HEK293 (cell line): ENCODE data around the gene ZNF22.

ENCODE experiments used
- CTCF ChIA-PET: fragments of 350-600 bp; formaldehyde crosslinking; extraction: SDS; loops from one replicate; lab custom pipeline; 2021; ENCODE audit warnings: antibody characterized with exemption; lab: Yijun Ruan, JAX
- POLR2A ChIA-PET: fragments of 300-600 bp; formaldehyde crosslinking; extraction: SDS; loops from one replicate; lab custom pipeline; 2020; ENCODE audit warnings: antibody characterized with exemption, inconsistent platforms; lab: Yijun Ruan, JAX
- H3K27ac ChIP-seq: fragments of 200-500 bp; sonication (Bioruptor generic); 2 replicates; pipeline ENCODE4 v1.5.1; 2014; ENCODE audit warnings: low read depth, low read length, control low read depth, inconsistent platforms; ENCODE audit errors: extremely low read depth
- H3K36me3 ChIP-seq, 2 experiments: fragments of 200-500 bp in 1 of 2; sonication (Bioruptor generic) in 1 of 2; 1 replicate in 1 of 2; 2 replicates in 1 of 2; pipeline ENCODE4 v1.5.1; 2014 to 2017; ENCODE audit warnings: inconsistent platforms in 2 of 2, low read length in 2 of 2; ENCODE audit not compliant: control insufficient read depth in 2 of 2, insufficient read depth in 1 of 2
- H3K4me1 ChIP-seq: fragments of 200-500 bp; sonication (Bioruptor generic); 2 replicates; pipeline ENCODE4 v1.5.1; 2014; ENCODE audit warnings: mild to moderate bottlenecking, low read length, inconsistent platforms; ENCODE audit not compliant: control insufficient read depth, insufficient read depth
- H3K4me3 ChIP-seq: 2 replicates; pipeline ENCODE4 v1.5.1; 2011; ENCODE audit warnings: low read depth, mild to moderate bottlenecking, control low read depth, low read length, moderate library complexity
- H3K9me3 ChIP-seq: fragments of 200-500 bp; sonication (Bioruptor generic); 2 replicates; pipeline ENCODE4 v1.5.1; 2014; ENCODE audit warnings: low read depth, low read length, inconsistent platforms; ENCODE audit not compliant: control insufficient read depth, insufficient read depth
- GLI4 ChIP-seq: fragments of 450-650 bp; formaldehyde crosslinking; IDR thresholded peaks from 2 replicates; pipeline ENCODE4 v1.5.1; 2016; ENCODE audit warnings: missing biosample characterization, missing genetic modification characterization
- KLF9 ChIP-seq: fragments of 450-650 bp; formaldehyde crosslinking; IDR thresholded peaks from 2 replicates; pipeline ENCODE4 v1.5.1; 2016; ENCODE audit warnings: missing biosample characterization, missing genetic modification characterization, low read depth
- OVOL3 ChIP-seq: fragments of 450-650 bp; formaldehyde crosslinking; IDR thresholded peaks from 2 replicates; pipeline ENCODE4 v1.5.1; 2016; ENCODE audit warnings: missing biosample characterization, missing genetic modification characterization
- REPIN1 ChIP-seq: fragments of 450-650 bp; formaldehyde crosslinking; IDR thresholded peaks from 2 replicates; pipeline ENCODE4 v1.5.1; 2017; ENCODE audit warnings: missing biosample characterization, missing genetic modification characterization, low read depth
- SETDB1 ChIP-seq: IDR thresholded peaks from one replicate; pipeline ENCODE4 v1.6.1; 2017; ENCODE audit warnings: mild to moderate bottlenecking, low read length, moderate library complexity, mixed read lengths; ENCODE audit not compliant: insufficient read length
- ZNF138 ChIP-seq: fragments of 450-650 bp; formaldehyde crosslinking; IDR thresholded peaks from 2 replicates; pipeline ENCODE4 v1.5.1; 2016; ENCODE audit warnings: missing biosample characterization, missing genetic modification characterization, borderline replicate concordance
- ZNF2 ChIP-seq: fragments of 450-650 bp; formaldehyde crosslinking; IDR thresholded peaks from 2 replicates; pipeline ENCODE4 v1.5.1; 2016; ENCODE audit warnings: missing biosample characterization, missing genetic modification characterization
- ZNF24 ChIP-seq: fragments of 450-650 bp; formaldehyde crosslinking; IDR thresholded peaks from 2 replicates; pipeline ENCODE4 v1.5.1; 2016; ENCODE audit warnings: missing biosample characterization, missing genetic modification characterization
- ZNF274 ChIP-seq, 2 experiments: fragments of 200-500 bp in 1 of 2; fragments of 450-650 bp in 1 of 2; sonication (Bioruptor generic) in 1 of 2; formaldehyde crosslinking in 1 of 2; IDR thresholded peaks; 2 replicates each; pipeline versions ENCODE4 v1.5.1 to v1.6.1; 2014 to 2016; ENCODE audit warnings: borderline replicate concordance in 1 of 2, inconsistent platforms in 1 of 2, low read length in 1 of 2, missing biosample characterization in 1 of 2, missing genetic modification characterization in 1 of 2
- ZNF529 ChIP-seq: fragments of 450-650 bp; formaldehyde crosslinking; IDR thresholded peaks from 2 replicates; pipeline ENCODE4 v1.5.1; 2017; ENCODE audit warnings: missing genetic modification characterization, missing biosample characterization; ENCODE audit not compliant: insufficient replicate concordance
- ZNF548 ChIP-seq: fragments of 450-650 bp; formaldehyde crosslinking; IDR thresholded peaks from 2 replicates; pipeline ENCODE4 v1.5.1; 2016; ENCODE audit warnings: missing biosample characterization, missing genetic modification characterization
- ZNF571 ChIP-seq: fragments of 450-650 bp; formaldehyde crosslinking; IDR thresholded peaks from 2 replicates; pipeline ENCODE4 v1.5.0; 2017; ENCODE audit warnings: missing biosample characterization, missing genetic modification characterization
- ZNF596 ChIP-seq: fragments of 450-650 bp; IDR thresholded peaks from 2 replicates; pipeline ENCODE4 v1.5.0; 2018; ENCODE audit warnings: missing biosample characterization, mild to moderate bottlenecking, missing genetic modification characterization, moderate library complexity
- ZNF623 ChIP-seq: fragments of 450-650 bp; formaldehyde crosslinking; IDR thresholded peaks from 2 replicates; pipeline ENCODE4 v1.5.1; 2016; ENCODE audit warnings: missing biosample characterization, missing genetic modification characterization
- ZNF658 ChIP-seq: fragments of 450-650 bp; formaldehyde crosslinking; IDR thresholded peaks from 2 replicates; pipeline ENCODE4; 2016; ENCODE audit warnings: missing biosample characterization, missing genetic modification characterization
- ZNF677 ChIP-seq: fragments of 450-650 bp; IDR thresholded peaks from 2 replicates; pipeline ENCODE4 v1.5.0; 2018; ENCODE audit warnings: missing biosample characterization, mild to moderate bottlenecking, missing genetic modification characterization, moderate library complexity
- ZNF777 ChIP-seq: fragments of 450-650 bp; formaldehyde crosslinking; IDR thresholded peaks from 2 replicates; pipeline ENCODE4 v1.5.1; 2017; ENCODE audit warnings: missing biosample characterization, missing genetic modification characterization, borderline replicate concordance
- TF ChIP-seq, protein P1 (sequence below): IDR thresholded peaks from 2 replicates; pipeline ENCODE4 v1.6.1; 2011; ENCODE audit warnings: mild to moderate bottlenecking, low read depth, low read length, borderline replicate concordance
- TF ChIP-seq, protein P2 (sequence below): fragments of 450-650 bp; formaldehyde crosslinking; IDR thresholded peaks from 2 replicates; pipeline ENCODE4 v1.5.1; 2017; ENCODE audit warnings: missing biosample characterization, missing genetic modification characterization
- TF ChIP-seq, protein P3 (sequence below): fragments of 450-650 bp; formaldehyde crosslinking; IDR thresholded peaks from 2 replicates; pipeline ENCODE4 v1.5.1; 2016; ENCODE audit warnings: missing biosample characterization, missing genetic modification characterization, low read depth
- TF ChIP-seq, protein P4 (sequence below): fragments of 450-650 bp; formaldehyde crosslinking; IDR thresholded peaks from 2 replicates; pipeline ENCODE4 v1.5.0; 2017; ENCODE audit warnings: missing biosample characterization, missing genetic modification characterization, borderline replicate concordance

Gene ZNF22

DNA sequence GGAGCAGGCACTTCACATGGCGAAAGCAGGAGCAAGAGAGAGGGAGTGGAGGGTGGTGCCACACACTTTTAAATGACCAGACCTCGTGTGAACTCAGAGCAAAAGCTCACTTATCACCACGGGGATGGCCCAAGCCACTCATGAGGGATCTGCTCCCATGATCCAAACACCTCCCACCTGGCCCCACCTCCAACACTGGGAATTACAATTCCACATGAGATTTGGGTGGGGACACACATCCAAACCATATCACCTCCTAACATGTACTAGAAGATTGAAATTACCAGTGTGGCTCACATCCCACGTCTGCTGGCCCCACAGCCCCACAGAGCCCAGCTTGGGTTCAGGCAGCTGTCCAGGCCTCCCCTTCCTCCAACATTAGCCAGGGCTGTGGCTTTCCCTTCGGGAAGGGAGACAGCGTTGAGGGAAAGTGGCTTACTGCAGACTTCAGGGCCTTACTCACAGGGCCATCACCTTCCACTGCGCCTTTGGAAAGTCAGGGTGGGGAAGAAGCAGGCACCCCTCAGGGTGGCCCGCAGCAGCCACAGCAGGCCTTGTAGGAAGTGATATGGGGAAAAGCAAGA, 29.8 kb upstream of the ZNF22 start:
- H3K9me3 ChIP-seq: no peaks in the 10 kb centered on the region
- H3K4me1 ChIP-seq: peaks cover 5% of the 10 kb centered on the region
- peaks cover 0 to 17% of the 10 kb centered on the region in 2 experiments; a peak in 1 of 3 replicates for H3K36me3 ChIP-seq
- ChIA-PET POLR2A (no interaction called here), CTCF (no interaction called here)
- H3K27ac ChIP-seq: no peak overlapping the region
- TF ChIP-seq, protein P1, sequence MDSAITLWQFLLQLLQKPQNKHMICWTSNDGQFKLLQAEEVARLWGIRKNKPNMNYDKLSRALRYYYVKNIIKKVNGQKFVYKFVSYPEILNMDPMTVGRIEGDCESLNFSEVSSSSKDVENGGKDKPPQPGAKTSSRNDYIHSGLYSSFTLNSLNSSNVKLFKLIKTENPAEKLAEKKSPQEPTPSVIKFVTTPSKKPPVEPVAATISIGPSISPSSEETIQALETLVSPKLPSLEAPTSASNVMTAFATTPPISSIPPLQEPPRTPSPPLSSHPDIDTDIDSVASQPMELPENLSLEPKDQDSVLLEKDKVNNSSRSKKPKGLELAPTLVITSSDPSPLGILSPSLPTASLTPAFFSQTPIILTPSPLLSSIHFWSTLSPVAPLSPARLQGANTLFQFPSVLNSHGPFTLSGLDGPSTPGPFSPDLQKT: no peak
- TF ChIP-seq ZNF658 (no peak), ZNF596 (tag by site-specific recombination) (no peak), ZNF529 (tag by site-specific recombination) (no peak), ZNF623 (tag by site-specific recombination) (no peak), SETDB1 (no peak), ZNF138 (tag by site-specific recombination) (no peak)
- TF ChIP-seq, protein P2, sequence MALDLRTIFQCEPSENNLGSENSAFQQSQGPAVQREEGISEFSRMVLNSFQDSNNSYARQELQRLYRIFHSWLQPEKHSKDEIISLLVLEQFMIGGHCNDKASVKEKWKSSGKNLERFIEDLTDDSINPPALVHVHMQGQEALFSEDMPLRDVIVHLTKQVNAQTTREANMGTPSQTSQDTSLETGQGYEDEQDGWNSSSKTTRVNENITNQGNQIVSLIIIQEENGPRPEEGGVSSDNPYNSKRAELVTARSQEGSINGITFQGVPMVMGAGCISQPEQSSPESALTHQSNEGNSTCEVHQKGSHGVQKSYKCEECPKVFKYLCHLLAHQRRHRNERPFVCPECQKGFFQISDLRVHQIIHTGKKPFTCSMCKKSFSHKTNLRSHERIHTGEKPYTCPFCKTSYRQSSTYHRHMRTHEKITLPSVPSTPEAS: no peak
- H3K4me3 ChIP-seq: no peak overlapping the region

DNA sequence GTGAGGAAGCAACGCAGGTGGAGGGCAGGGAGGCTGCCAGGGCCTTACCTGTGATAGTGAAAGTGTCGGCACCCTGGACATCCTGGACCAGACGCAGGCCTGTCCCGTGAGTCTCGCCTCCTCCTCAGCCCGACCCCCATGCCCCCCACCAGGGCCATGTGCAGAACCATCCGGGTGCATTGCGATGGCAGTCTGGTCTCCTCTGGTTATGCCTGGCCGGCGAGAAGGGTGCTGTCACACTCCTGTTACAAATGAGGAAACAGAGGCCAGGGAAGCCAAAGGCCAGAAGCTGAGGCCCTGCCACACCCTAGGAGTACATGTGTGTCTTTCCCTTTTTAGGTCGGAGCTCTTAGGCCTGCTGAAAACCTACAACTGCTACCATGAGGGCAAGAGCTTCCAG, 29.3 kb upstream of the ZNF22 start:
- Histone ChIP-seq H3K4me3 (no peak overlapping the region), H3K36me3 (peaks cover 0 to 17% of the 10 kb centered on the region in 2 experiments; a peak in 1 of 3 replicates), H3K4me1 (peaks cover 7% of the 10 kb centered on the region), H3K27ac (no peak overlapping the region), H3K9me3 (no peaks in the 10 kb centered on the region)
- CTCF ChIA-PET: no interaction called here
- TF ChIP-seq ZNF571 (tag by site-specific recombination) (no peak), REPIN1 (no peak), ZNF548 (tag by site-specific recombination) (no peak), GLI4 (tag by site-specific recombination) (no peak), KLF9 (tag by site-specific recombination) (no peak), ZNF777 (tag by site-specific recombination) (no peak), ZNF2 (tag by site-specific recombination) (no peak), ZNF24 (tag by site-specific recombination) (no peak), OVOL3 (tag by site-specific recombination) (no peak), ZNF274 (IDR thresholded peaks at IDR 0.05; ENCODE audit: low read length) (no peak), ZNF274 (tag by site-specific recombination; IDR thresholded peaks at IDR 0.05; ENCODE audit: borderline replicate concordance) (no peak), ZNF677 (no peak)
- TF ChIP-seq, protein P3, sequence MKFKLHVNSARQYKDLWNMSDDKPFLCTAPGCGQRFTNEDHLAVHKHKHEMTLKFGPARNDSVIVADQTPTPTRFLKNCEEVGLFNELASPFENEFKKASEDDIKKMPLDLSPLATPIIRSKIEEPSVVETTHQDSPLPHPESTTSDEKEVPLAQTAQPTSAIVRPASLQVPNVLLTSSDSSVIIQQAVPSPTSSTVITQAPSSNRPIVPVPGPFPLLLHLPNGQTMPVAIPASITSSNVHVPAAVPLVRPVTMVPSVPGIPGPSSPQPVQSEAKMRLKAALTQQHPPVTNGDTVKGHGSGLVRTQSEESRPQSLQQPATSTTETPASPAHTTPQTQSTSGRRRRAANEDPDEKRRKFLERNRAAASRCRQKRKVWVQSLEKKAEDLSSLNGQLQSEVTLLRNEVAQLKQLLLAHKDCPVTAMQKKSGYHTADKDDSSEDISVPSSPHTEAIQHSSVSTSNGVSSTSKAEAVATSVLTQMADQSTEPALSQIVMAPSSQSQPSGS (tag by site-specific recombination): no peak
- TF ChIP-seq, protein P4, sequence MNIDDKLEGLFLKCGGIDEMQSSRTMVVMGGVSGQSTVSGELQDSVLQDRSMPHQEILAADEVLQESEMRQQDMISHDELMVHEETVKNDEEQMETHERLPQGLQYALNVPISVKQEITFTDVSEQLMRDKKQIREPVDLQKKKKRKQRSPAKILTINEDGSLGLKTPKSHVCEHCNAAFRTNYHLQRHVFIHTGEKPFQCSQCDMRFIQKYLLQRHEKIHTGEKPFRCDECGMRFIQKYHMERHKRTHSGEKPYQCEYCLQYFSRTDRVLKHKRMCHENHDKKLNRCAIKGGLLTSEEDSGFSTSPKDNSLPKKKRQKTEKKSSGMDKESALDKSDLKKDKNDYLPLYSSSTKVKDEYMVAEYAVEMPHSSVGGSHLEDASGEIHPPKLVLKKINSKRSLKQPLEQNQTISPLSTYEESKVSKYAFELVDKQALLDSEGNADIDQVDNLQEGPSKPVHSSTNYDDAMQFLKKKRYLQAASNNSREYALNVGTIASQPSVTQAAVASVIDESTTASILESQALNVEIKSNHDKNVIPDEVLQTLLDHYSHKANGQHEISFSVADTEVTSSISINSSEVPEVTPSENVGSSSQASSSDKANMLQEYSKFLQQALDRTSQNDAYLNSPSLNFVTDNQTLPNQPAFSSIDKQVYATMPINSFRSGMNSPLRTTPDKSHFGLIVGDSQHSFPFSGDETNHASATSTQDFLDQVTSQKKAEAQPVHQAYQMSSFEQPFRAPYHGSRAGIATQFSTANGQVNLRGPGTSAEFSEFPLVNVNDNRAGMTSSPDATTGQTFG (tag by site-specific recombination): no peak
- POLR2A ChIA-PET: no interaction called here
